Kidney (tissue), 14 donors: ENCODE results near the gene HOXA4. TPM values are rescaled to one million over a fixed set of nuclear protein-coding genes. Genes with fewer than 3 reads are reported as not detected.

ENCODE experiments used
- DNase-seq, 5 donors: peaks; one replicate each; pipeline ENCODE4 v3.0.0-alpha.2; 2013 to 2020
- FAIRE-seq: peaks from 2 replicates; lab custom pipeline; 2012; peaks lifted over from hg19 to GRCh38; lab: Jason Lieb, UNC
- H3K27ac ChIP-seq, 2 donors: one replicate each; pipeline ENCODE4 v1.7.0; 2013; ENCODE audit warnings: low read depth in 2 of 2, low read length in 2 of 2, inconsistent platforms in 1 of 2
- H3K27me3 ChIP-seq: one replicate; pipeline ENCODE4 v1.7.1; 2013; ENCODE audit warnings: low read length, inconsistent platforms; ENCODE audit not compliant: control insufficient read depth, insufficient read depth
- H3K36me3 ChIP-seq, 3 donors: one replicate each; pipeline versions ENCODE4 v1.7.0 to v1.7.1; 2013; ENCODE audit warnings: low read length in 3 of 3, control low read depth in 1 of 3, inconsistent platforms in 1 of 3; ENCODE audit not compliant: insufficient read depth in 3 of 3, control insufficient read depth in 2 of 3
- H3K4me1 ChIP-seq, 3 donors: one replicate each; pipeline versions ENCODE4 v1.7.0 to v1.7.1; 2013; ENCODE audit warnings: low read length in 3 of 3, inconsistent platforms in 1 of 3, low read depth in 1 of 3; ENCODE audit not compliant: control insufficient read depth in 2 of 3, insufficient read depth in 2 of 3
- H3K4me3 ChIP-seq, 3 donors: one replicate each; pipeline versions ENCODE4 v1.7.0 to v1.8.1; 2013; ENCODE audit warnings: low read length in 3 of 3, control low read depth in 1 of 3, inconsistent platforms in 1 of 3
- H3K9ac ChIP-seq, 3 donors: one replicate each; pipeline versions ENCODE4 v1.7.0 to v1.7.1; 2013; ENCODE audit warnings: low read length in 3 of 3, control low read depth in 1 of 3, inconsistent platforms in 1 of 3
- H3K9me3 ChIP-seq, 3 donors: one replicate each; pipeline versions ENCODE4 v1.7.0 to v1.7.1; 2013; ENCODE audit warnings: low read length in 3 of 3, control low read depth in 1 of 3, inconsistent platforms in 1 of 3; ENCODE audit not compliant: control insufficient read depth in 2 of 3, insufficient read depth in 1 of 3
- CTCF ChIP-seq: IDR thresholded peaks from 3 replicates; pipeline ENCODE4 v1.5.1; 2012; ENCODE audit warnings: mild to moderate bottlenecking, moderate library complexity, borderline replicate concordance; ENCODE audit not compliant: insufficient read depth; ENCODE audit errors: extremely low read depth
- intact Hi-C: fragments of 100-400 bp; cut with DNase I; formaldehyde crosslinking; loops from one replicate; pipeline ENCODE4 v1.11.1; 2022
- polyA plus RNA-seq: library from polyadenylated mRNA; stranded (reverse); fragments of 350-450 nt; fragmentation: Illumina TruSeq; extraction: RNeasy Lipid Tissue Mini Kit (QIAGEN cat#74804); gene quantifications from one replicate; pipeline ENCODE4 v1.2.3, GENCODE V29; 2014; ENCODE audit warnings: low read depth, low replicate concordance; ENCODE audit not compliant: insufficient read depth
- total RNA-seq: library from RNA; stranded (reverse); fragmentation: NEBNext Ultra II Directional; extraction: Animal tissue kit (Norgen Biotek cat#: 25700); gene quantifications from one replicate; pipeline ENCODE4 v1.2.1, GENCODE V29; 2021
- donor health status: control.
- donor health status: control.
- donor health status: control.
- donor health status: control.
- donor health status: control.
- donor health status: DM: yes; HTN: yes; CAD: no.
- donor health status: Normal renal cell carcinoma (clear cell type).

Gene HOXA4
- total and polyA plus RNA-seq, 2 donors from 2014 or later = 11.2 to 13.0 TPM

GRCh38 chr7:27142580-27143022 lies 12.0 kb upstream of the HOXA4 start:
- FAIRE-seq (no peak), DNase-seq (peak in 2 of 5 donors; percentile 31 to 62)
- no peak for TF ChIP-seq CTCF
- H3K4me3 ChIP-seq = peak overlapping the region; percentile 58 to 89 (median 75)
- H3K9me3 ChIP-seq = no peaks in the 10 kb centered on the region
- peak overlapping the region; percentile 97 for H3K27ac ChIP-seq
- peaks cover 4 to 18% (median 8%) of the 10 kb centered on the region in 3 donors for H3K4me1 ChIP-seq
- intact Hi-C loops = no loop called here
- H3K36me3 ChIP-seq = peaks cover 2 to 16% (median 7%) of the 10 kb centered on the region in 3 donors
- peak overlapping the region; percentile 62 to 97 (median 94) for H3K9ac ChIP-seq
- H3K27me3 ChIP-seq = no peaks in the 10 kb centered on the region

- DNase-seq (peak in 4 of 5 donors; percentile 50 to 76 (median 68)), FAIRE-seq (no peak)
- H3K27ac ChIP-seq = peak overlapping the region; percentile 97
- no peaks in the 10 kb centered on the region for H3K9me3 ChIP-seq
- H3K4me3 ChIP-seq = peak overlapping the region; percentile 64 to 89 (median 75)
- H3K27me3 ChIP-seq = no peaks in the 10 kb centered on the region
- H3K36me3 ChIP-seq = peaks cover 2 to 16% (median 7%) of the 10 kb centered on the region in 3 donors
- peak; percentile 8 for TF ChIP-seq CTCF
- peak overlapping the region; percentile 62 to 97 (median 94) for H3K9ac ChIP-seq
- intact Hi-C loops = no loop called here
- peaks cover 6 to 21% (median 10%) of the 10 kb centered on the region in 3 donors for H3K4me1 ChIP-seq
Measured at GRCh38 chr7:27141923-27142579, 11.5 kb upstream of the HOXA4 start.

- peak overlapping the region; percentile 64 to 89 (median 75) for H3K4me3 ChIP-seq
- FAIRE-seq = no peak
- peak overlapping the region; percentile 97 for H3K27ac ChIP-seq
Measured at GRCh38 chr7:27141137-27141922, 10.8 kb upstream of the HOXA4 start.

More at GRCh38 chr7:27141137-27141922, 10.8 kb upstream of the HOXA4 start:
- H3K4me1 ChIP-seq = peaks cover 4 to 22% (median 10%) of the 10 kb centered on the region in 3 donors
- H3K9ac ChIP-seq = peak overlapping the region; percentile 61 to 97 (median 68)
- no peaks in the 10 kb centered on the region for H3K9me3 ChIP-seq
- H3K27me3 ChIP-seq = no peaks in the 10 kb centered on the region
- no peak for TF ChIP-seq CTCF
- H3K36me3 ChIP-seq = peaks cover 2 to 16% (median 7%) of the 10 kb centered on the region in 3 donors
- DNase-seq = peak in 3 of 5 donors; percentile 25 to 58 (median 39)
- intact Hi-C loops = no loop called here
